HEK293 (cell line): ENCODE results near the gene ATP6V0C.

Experiments used
- BCL11A ChIP-seq: fragments of 450-650 bp; formaldehyde crosslinking; IDR thresholded peaks from 2 replicates; pipeline ENCODE4 v1.5.1; 2016; ENCODE audit warnings: low read depth, missing biosample characterization, missing genetic modification characterization
- GLIS1 ChIP-seq: fragments of 450-650 bp; formaldehyde crosslinking; IDR thresholded peaks from 2 replicates; pipeline ENCODE4 v1.5.1; 2016; ENCODE audit warnings: missing biosample characterization, missing genetic modification characterization
- IKZF3 ChIP-seq: fragments of 450-650 bp; IDR thresholded peaks from 2 replicates; pipeline ENCODE4 v1.5.0; 2018; ENCODE audit warnings: missing biosample characterization, mild to moderate bottlenecking, missing genetic modification characterization, moderate library complexity
- KLF7 ChIP-seq: fragments of 450-650 bp; formaldehyde crosslinking; IDR thresholded peaks from 2 replicates; pipeline ENCODE4 v1.5.1; 2016; ENCODE audit warnings: missing biosample characterization, missing genetic modification characterization, borderline replicate concordance
- ZBTB17 ChIP-seq: fragments of 450-650 bp; formaldehyde crosslinking; IDR thresholded peaks from 2 replicates; pipeline ENCODE4 v1.5.1; 2016; ENCODE audit warnings: missing biosample characterization, missing genetic modification characterization
- ZBTB7A ChIP-seq: fragments of 450-650 bp; formaldehyde crosslinking; IDR thresholded peaks from 2 replicates; pipeline ENCODE4 v1.5.1; 2016; ENCODE audit warnings: low read depth, missing biosample characterization, missing genetic modification characterization
- ZNF146 ChIP-seq: fragments of 450-650 bp; formaldehyde crosslinking; IDR thresholded peaks from 2 replicates; pipeline ENCODE4 v1.5.1; 2016; ENCODE audit warnings: missing biosample characterization, missing genetic modification characterization
- ZNF549 ChIP-seq: fragments of 450-650 bp; IDR thresholded peaks from 2 replicates; pipeline ENCODE4 v1.5.1; 2018; ENCODE audit warnings: missing biosample characterization, missing genetic modification characterization, mild to moderate bottlenecking, inconsistent platforms, moderate library complexity
- ZNF560 ChIP-seq: fragments of 450-650 bp; formaldehyde crosslinking; IDR thresholded peaks from 2 replicates; pipeline ENCODE4 v1.5.1; 2017; ENCODE audit warnings: missing biosample characterization, missing genetic modification characterization, borderline replicate concordance
- ZNF571 ChIP-seq: fragments of 450-650 bp; formaldehyde crosslinking; IDR thresholded peaks from 2 replicates; pipeline ENCODE4 v1.5.0; 2017; ENCODE audit warnings: missing biosample characterization, missing genetic modification characterization
- ZNF600 ChIP-seq: fragments of 450-650 bp; formaldehyde crosslinking; IDR thresholded peaks from 2 replicates; pipeline ENCODE4 v1.5.1; 2016; ENCODE audit warnings: missing biosample characterization, missing genetic modification characterization
- ZNF621 ChIP-seq: fragments of 450-650 bp; formaldehyde crosslinking; IDR thresholded peaks from 2 replicates; pipeline ENCODE4 v1.5.1; 2017; ENCODE audit warnings: missing biosample characterization, missing genetic modification characterization
- ZNF785 ChIP-seq: fragments of 450-650 bp; formaldehyde crosslinking; IDR thresholded peaks from 2 replicates; pipeline ENCODE4 v1.5.1; 2016; ENCODE audit warnings: missing biosample characterization, missing genetic modification characterization
- ZNF837 ChIP-seq: fragments of 450-650 bp; formaldehyde crosslinking; IDR thresholded peaks from 2 replicates; pipeline ENCODE4 v1.5.1; 2016; ENCODE audit warnings: missing biosample characterization, missing genetic modification characterization
- ZXDB ChIP-seq: fragments of 450-650 bp; formaldehyde crosslinking; IDR thresholded peaks from 2 replicates; pipeline ENCODE4 v1.5.1; 2016; ENCODE audit warnings: missing biosample characterization, missing genetic modification characterization
- TF ChIP-seq, protein P1 (sequence below): fragments of 450-650 bp; formaldehyde crosslinking; IDR thresholded peaks from 2 replicates; pipeline ENCODE4 v1.5.1; 2016; ENCODE audit warnings: missing biosample characterization, missing genetic modification characterization
- TF ChIP-seq, protein P2 (sequence below): fragments of 450-650 bp; formaldehyde crosslinking; IDR thresholded peaks from 2 replicates; pipeline ENCODE4 v1.5.1; 2017; ENCODE audit warnings: missing biosample characterization, missing genetic modification characterization
- TF ChIP-seq, protein P3 (sequence below): fragments of 450-650 bp; formaldehyde crosslinking; IDR thresholded peaks from 2 replicates; pipeline ENCODE4 v1.5.1; 2016; ENCODE audit warnings: missing biosample characterization, missing genetic modification characterization, borderline replicate concordance
- TF ChIP-seq, protein P4 (sequence below): fragments of 450-650 bp; formaldehyde crosslinking; IDR thresholded peaks from 2 replicates; pipeline ENCODE4 v1.5.1; 2016; ENCODE audit warnings: missing biosample characterization, missing genetic modification characterization, borderline replicate concordance
- TF ChIP-seq, protein P5 (sequence below): fragments of 450-650 bp; formaldehyde crosslinking; IDR thresholded peaks from 2 replicates; pipeline ENCODE4 v1.5.1; 2016; ENCODE audit warnings: missing biosample characterization, missing genetic modification characterization
- TF ChIP-seq, protein P6 (sequence below): fragments of 450-650 bp; formaldehyde crosslinking; IDR thresholded peaks from 2 replicates; pipeline ENCODE4 v1.5.1; 2016; ENCODE audit warnings: missing biosample characterization, missing genetic modification characterization

Gene ATP6V0C

DNA sequence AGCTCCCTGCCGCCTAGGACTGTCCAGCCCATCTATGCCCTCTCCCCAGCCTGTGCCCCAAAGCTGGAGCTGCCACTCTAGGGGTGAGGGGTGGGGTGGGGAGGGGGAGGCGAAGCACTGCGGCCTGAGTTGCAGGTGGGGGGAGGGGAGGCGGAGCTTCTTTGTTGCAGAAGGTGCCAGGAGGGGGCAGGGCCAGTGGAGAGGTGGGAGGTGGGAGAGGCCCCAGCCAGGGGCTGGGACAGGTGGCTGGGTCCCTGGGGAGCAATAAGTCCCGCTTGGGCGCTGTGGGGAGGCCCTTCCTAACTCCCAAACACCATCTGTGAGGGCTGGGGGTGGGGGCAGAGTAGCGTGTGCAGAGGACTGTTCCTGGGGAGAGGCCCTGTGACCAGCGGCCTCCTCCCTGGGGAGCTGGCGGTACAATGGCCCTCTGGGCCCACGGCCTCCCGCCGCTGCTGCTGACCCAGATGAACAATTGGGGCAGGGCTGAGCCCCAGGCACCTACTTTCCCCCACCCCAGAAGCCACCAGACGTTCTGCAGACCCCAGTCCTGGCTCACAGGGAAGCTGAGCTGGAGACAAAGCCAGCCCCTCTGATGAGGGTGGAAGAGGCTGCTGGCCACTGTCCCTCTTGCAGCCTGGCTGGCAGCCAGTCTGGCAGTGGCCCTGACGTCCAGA lies 44.9 kb upstream of the ATP6V0C start (continued):
- TF ChIP-seq ZNF600 (tag by site-specific recombination): peak; percentile 49; the same call in 1 of the 2 replicates
- peak; percentile 85; the same call in 1 of the 2 replicates for TF ChIP-seq BCL11A (tag by site-specific recombination)
- TF ChIP-seq, protein P1, sequence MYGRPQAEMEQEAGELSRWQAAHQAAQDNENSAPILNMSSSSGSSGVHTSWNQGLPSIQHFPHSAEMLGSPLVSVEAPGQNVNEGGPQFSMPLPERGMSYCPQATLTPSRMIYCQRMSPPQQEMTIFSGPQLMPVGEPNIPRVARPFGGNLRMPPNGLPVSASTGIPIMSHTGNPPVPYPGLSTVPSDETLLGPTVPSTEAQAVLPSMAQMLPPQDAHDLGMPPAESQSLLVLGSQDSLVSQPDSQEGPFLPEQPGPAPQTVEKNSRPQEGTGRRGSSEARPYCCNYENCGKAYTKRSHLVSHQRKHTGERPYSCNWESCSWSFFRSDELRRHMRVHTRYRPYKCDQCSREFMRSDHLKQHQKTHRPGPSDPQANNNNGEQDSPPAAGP (tag by site-specific recombination): peak; percentile 95
- TF ChIP-seq, protein P2, sequence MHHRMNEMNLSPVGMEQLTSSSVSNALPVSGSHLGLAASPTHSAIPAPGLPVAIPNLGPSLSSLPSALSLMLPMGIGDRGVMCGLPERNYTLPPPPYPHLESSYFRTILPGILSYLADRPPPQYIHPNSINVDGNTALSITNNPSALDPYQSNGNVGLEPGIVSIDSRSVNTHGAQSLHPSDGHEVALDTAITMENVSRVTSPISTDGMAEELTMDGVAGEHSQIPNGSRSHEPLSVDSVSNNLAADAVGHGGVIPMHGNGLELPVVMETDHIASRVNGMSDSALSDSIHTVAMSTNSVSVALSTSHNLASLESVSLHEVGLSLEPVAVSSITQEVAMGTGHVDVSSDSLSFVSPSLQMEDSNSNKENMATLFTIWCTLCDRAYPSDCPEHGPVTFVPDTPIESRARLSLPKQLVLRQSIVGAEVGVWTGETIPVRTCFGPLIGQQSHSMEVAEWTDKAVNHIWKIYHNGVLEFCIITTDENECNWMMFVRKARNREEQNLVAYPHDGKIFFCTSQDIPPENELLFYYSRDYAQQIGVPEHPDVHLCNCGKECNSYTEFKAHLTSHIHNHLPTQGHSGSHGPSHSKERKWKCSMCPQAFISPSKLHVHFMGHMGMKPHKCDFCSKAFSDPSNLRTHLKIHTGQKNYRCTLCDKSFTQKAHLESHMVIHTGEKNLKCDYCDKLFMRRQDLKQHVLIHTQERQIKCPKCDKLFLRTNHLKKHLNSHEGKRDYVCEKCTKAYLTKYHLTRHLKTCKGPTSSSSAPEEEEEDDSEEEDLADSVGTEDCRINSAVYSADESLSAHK: no peak
- peak; percentile 82 for TF ChIP-seq ZXDB (tag by site-specific recombination)
- TF ChIP-seq KLF7 (tag by site-specific recombination): peak; percentile 64; the same call in 1 of the 2 replicates
- no peak for TF ChIP-seq ZNF621
- TF ChIP-seq GLIS1: peak; percentile 100
- TF ChIP-seq, protein P3, sequence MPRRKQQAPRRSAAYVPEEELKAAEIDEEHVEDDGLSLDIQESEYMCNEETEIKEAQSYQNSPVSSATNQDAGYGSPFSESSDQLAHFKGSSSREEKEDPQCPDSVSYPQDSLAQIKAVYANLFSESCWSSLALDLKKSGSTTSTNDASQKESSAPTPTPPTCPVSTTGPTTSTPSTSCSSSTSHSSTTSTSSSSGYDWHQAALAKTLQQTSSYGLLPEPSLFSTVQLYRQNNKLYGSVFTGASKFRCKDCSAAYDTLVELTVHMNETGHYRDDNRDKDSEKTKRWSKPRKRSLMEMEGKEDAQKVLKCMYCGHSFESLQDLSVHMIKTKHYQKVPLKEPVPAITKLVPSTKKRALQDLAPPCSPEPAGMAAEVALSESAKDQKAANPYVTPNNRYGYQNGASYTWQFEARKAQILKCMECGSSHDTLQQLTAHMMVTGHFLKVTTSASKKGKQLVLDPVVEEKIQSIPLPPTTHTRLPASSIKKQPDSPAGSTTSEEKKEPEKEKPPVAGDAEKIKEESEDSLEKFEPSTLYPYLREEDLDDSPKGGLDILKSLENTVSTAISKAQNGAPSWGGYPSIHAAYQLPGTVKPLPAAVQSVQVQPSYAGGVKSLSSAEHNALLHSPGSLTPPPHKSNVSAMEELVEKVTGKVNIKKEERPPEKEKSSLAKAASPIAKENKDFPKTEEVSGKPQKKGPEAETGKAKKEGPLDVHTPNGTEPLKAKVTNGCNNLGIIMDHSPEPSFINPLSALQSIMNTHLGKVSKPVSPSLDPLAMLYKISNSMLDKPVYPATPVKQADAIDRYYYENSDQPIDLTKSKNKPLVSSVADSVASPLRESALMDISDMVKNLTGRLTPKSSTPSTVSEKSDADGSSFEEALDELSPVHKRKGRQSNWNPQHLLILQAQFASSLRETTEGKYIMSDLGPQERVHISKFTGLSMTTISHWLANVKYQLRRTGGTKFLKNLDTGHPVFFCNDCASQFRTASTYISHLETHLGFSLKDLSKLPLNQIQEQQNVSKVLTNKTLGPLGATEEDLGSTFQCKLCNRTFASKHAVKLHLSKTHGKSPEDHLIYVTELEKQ (tag by site-specific recombination): peak; percentile 61; the same call in 1 of the 2 replicates
- no peak for TF ChIP-seq ZNF560 (tag by site-specific recombination)
- peak; percentile 95 for TF ChIP-seq IKZF3 (tag by site-specific recombination)
- 0 out of 2 replicates have a peak, but pooled peaks have one; percentile 18 for TF ChIP-seq ZNF837 (tag by site-specific recombination)
- TF ChIP-seq, protein P4, sequence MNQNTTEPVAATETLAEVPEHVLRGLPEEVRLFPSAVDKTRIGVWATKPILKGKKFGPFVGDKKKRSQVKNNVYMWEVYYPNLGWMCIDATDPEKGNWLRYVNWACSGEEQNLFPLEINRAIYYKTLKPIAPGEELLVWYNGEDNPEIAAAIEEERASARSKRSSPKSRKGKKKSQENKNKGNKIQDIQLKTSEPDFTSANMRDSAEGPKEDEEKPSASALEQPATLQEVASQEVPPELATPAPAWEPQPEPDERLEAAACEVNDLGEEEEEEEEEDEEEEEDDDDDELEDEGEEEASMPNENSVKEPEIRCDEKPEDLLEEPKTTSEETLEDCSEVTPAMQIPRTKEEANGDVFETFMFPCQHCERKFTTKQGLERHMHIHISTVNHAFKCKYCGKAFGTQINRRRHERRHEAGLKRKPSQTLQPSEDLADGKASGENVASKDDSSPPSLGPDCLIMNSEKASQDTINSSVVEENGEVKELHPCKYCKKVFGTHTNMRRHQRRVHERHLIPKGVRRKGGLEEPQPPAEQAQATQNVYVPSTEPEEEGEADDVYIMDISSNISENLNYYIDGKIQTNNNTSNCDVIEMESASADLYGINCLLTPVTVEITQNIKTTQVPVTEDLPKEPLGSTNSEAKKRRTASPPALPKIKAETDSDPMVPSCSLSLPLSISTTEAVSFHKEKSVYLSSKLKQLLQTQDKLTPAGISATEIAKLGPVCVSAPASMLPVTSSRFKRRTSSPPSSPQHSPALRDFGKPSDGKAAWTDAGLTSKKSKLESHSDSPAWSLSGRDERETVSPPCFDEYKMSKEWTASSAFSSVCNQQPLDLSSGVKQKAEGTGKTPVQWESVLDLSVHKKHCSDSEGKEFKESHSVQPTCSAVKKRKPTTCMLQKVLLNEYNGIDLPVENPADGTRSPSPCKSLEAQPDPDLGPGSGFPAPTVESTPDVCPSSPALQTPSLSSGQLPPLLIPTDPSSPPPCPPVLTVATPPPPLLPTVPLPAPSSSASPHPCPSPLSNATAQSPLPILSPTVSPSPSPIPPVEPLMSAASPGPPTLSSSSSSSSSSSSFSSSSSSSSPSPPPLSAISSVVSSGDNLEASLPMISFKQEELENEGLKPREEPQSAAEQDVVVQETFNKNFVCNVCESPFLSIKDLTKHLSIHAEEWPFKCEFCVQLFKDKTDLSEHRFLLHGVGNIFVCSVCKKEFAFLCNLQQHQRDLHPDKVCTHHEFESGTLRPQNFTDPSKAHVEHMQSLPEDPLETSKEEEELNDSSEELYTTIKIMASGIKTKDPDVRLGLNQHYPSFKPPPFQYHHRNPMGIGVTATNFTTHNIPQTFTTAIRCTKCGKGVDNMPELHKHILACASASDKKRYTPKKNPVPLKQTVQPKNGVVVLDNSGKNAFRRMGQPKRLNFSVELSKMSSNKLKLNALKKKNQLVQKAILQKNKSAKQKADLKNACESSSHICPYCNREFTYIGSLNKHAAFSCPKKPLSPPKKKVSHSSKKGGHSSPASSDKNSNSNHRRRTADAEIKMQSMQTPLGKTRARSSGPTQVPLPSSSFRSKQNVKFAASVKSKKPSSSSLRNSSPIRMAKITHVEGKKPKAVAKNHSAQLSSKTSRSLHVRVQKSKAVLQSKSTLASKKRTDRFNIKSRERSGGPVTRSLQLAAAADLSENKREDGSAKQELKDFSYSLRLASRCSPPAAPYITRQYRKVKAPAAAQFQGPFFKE: no peak
- peak; percentile 90 for TF ChIP-seq ZBTB7A (tag by site-specific recombination)
- no peak for TF ChIP-seq ZNF785
- no peak for TF ChIP-seq ZNF549 (tag by site-specific recombination)
- peak; percentile 11; the same call in 1 of the 2 replicates for TF ChIP-seq ZNF146
- TF ChIP-seq, protein P5, sequence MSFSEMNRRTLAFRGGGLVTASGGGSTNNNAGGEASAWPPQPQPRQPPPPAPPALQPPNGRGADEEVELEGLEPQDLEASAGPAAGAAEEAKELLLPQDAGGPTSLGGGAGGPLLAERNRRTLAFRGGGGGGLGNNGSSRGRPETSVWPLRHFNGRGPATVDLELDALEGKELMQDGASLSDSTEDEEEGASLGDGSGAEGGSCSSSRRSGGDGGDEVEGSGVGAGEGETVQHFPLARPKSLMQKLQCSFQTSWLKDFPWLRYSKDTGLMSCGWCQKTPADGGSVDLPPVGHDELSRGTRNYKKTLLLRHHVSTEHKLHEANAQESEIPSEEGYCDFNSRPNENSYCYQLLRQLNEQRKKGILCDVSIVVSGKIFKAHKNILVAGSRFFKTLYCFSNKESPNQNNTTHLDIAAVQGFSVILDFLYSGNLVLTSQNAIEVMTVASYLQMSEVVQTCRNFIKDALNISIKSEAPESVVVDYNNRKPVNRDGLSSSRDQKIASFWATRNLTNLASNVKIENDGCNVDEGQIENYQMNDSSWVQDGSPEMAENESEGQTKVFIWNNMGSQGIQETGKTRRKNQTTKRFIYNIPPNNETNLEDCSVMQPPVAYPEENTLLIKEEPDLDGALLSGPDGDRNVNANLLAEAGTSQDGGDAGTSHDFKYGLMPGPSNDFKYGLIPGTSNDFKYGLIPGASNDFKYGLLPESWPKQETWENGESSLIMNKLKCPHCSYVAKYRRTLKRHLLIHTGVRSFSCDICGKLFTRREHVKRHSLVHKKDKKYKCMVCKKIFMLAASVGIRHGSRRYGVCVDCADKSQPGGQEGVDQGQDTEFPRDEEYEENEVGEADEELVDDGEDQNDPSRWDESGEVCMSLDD: 0 out of 2 replicates have a peak, but pooled peaks have one; percentile 54
- TF ChIP-seq, protein P6, sequence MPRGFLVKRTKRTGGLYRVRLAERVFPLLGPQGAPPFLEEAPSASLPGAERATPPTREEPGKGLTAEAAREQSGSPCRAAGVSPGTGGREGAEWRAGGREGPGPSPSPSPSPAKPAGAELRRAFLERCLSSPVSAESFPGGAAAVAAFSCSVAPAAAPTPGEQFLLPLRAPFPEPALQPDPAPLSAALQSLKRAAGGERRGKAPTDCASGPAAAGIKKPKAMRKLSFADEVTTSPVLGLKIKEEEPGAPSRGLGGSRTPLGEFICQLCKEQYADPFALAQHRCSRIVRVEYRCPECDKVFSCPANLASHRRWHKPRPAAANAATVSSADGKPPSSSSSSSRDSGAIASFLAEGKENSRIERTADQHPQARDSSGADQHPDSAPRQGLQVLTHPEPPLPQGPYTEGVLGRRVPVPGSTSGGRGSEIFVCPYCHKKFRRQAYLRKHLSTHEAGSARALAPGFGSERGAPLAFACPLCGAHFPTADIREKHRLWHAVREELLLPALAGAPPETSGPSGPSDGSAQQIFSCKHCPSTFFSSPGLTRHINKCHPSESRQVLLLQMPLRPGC (tag by site-specific recombination): peak; percentile 28; the same call in 1 of the 2 replicates
- peak; percentile 24 for TF ChIP-seq ZBTB17
- TF ChIP-seq ZNF571 (tag by site-specific recombination): no peak
